NCI-H1694 treated with DMSO at 0.1 percent for 48 hours (cell line): Measurements from ENCODE around the gene SEPTIN12.
A peak's percentile ranks its signal among the peaks of the same experiment; 100 is the strongest.

Experiments
- DNase-seq: peaks from one replicate; lab custom pipeline; 2025; lab: John Stamatoyannopoulos, UW

The SEPTIN12 gene

GRCh38 chr16:4783951-4784336 lies 4.2 kb downstream of the SEPTIN12 start:
- no peak for DNase-seq

GRCh38 chr16:4783251-4783950 lies 4.7 kb downstream of the SEPTIN12 start:
- no peak for DNase-seq

- DNase-seq: no peak
Observed at GRCh38 chr16:4780235-4780634, 7.9 kb downstream of the SEPTIN12 start.

- DNase-seq: no peak
Observed at GRCh38 chr16:4778050-4778392, 10.1 kb downstream of the SEPTIN12 start.

GRCh38 chr16:4777339-4778049 lies 10.7 kb downstream of the SEPTIN12 start:
- no peak for DNase-seq

GRCh38 chr16:4776141-4776705 lies 11.9 kb downstream of the SEPTIN12 start:
- no peak for DNase-seq

GRCh38 chr16:4775005-4775404 lies 13.1 kb downstream of the SEPTIN12 start:
- DNase-seq: no peak

- no peak for DNase-seq
Observed at GRCh38 chr16:4772351-4772750, 15.8 kb downstream of the SEPTIN12 start.

GRCh38 chr16:4771646-4772045 lies 16.5 kb downstream of the SEPTIN12 start:
- DNase-seq: no peak

GRCh38 chr16:4769306-4769638 lies 18.9 kb downstream of the SEPTIN12 start:
- no peak for DNase-seq

- DNase-seq: peak; percentile 92
Observed at GRCh38 chr16:4768549-4769305, 19.4 kb downstream of the SEPTIN12 start.

- no peak for DNase-seq
Observed at GRCh38 chr16:4767872-4768548, 20.1 kb downstream of the SEPTIN12 start.

- DNase-seq: peak; percentile 83
Observed at GRCh38 chr16:4766875-4767628, 21.1 kb downstream of the SEPTIN12 start, which contains the start of gene ZNF500. Gene ZNF500, minus strand, starts transcription at chr16:4767162. Its CDS starts 1,184 bp downstream, at chr16:4765978.

- no peak for DNase-seq
Observed at GRCh38 chr16:4765511-4766474, 22.4 kb downstream of the SEPTIN12 start.

GRCh38 chr16:4763791-4764190 lies 24.4 kb downstream of the SEPTIN12 start:
- DNase-seq: no peak

GRCh38 chr16:4762205-4762604 lies 25.9 kb downstream of the SEPTIN12 start:
- no peak for DNase-seq

- DNase-seq: no peak
Observed at GRCh38 chr16:4760221-4760910, 27.8 kb downstream of the SEPTIN12 start.

GRCh38 chr16:4755687-4756086 lies 32.5 kb downstream of the SEPTIN12 start:
- DNase-seq: no peak

- DNase-seq: no peak
Observed at GRCh38 chr16:4754865-4755264, 33.3 kb downstream of the SEPTIN12 start.

GRCh38 chr16:4753227-4753626 lies 34.9 kb downstream of the SEPTIN12 start:
- no peak for DNase-seq
